ENCODE measurements around the gene PCDHGA3. TPM values are rescaled to one million over a fixed set of nuclear protein-coding genes. Genes with fewer than 3 reads are reported as not detected.

PCDHGA3 gene
- total and polyA plus RNA-seq, 2 of the 13 experiments (the other 11 are each of a cell fraction or from before 2014, with no cell fraction given): 0.05 TPM; not detected in 1

DNA sequence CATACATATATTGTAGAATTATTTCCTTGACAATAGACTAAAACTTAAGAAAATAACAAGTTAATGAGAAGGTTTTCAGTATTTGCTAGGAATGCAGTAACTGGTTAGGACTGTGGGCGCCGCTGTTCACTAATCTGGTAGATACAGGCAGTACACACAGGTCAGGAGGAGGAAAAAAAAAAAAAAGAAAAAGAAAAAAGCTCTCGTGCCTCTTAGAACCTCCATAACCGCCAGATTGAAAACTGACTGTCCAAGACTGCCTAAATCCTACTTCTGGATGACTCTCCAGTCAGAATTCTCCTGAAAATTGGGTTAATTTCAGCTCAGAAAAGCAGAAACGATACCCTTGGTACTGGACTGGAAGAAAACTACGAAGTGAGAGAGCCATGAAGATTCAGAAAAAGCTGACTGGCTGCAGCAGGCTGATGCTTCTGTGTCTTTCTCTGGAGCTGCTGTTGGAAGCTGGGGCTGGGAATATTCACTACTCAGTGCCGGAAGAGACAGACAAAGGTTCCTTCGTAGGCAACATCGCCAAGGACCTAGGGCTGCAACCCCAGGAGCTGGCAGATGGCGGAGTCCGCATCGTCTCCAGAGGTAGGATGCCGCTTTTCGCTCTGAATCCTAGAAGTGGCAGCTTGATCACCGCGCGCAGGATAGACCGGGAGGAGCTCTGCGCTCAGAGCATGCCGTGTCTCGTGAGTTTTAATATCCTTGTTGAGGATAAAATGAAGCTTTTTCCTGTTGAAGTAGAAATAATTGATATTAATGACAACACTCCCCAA, 13.1 kb upstream of the PCDHGA3 start, which contains the start of gene PCDHGA1:
PCDHGA1 (plus strand) TSS at position 216 of the 782 bp plus-strand sequence.
- intact Hi-C loops (cut with micrococcal nuclease; ENCODE audit: unreplicated experiment): no loop called here
- POLR2A ChIA-PET: interaction anchor here (0.7 to 1.6 kb wide), 3 partner anchors 10 to 967 kb away, joined by 3 to 22 read pairs (median 5); partner anchors contain the start of gene TAF7
- TF ChIP-seq CCDC6 (CRISPR knock-in tag; IDR thresholded peaks at IDR 0.05) (no peak), PHF5A (CRISPR knock-in tag; IDR thresholded peaks at IDR 0.05; ENCODE audit: low read depth, unreplicated experiment) (no peak), ZNF737 (CRISPR knock-in tag; IDR thresholded peaks at IDR 0.05; ENCODE audit: borderline replicate concordance) (no peak), TEAD3 (CRISPR knock-in tag; optimal IDR thresholded peaks at IDR 0.05; ENCODE audit: borderline replicate concordance) (no peak), HDAC2 (CRISPR knock-in tag; IDR thresholded peaks at IDR 0.05) (no peak), ZMYM3 (CRISPR knock-in tag; IDR thresholded peaks at IDR 0.05) (no peak), CBX1 (IDR thresholded peaks at IDR 0.05; ENCODE audit: low read depth) (peak; percentile 23), ATM (IDR thresholded peaks at IDR 0.05; ENCODE audit: borderline replicate concordance) (no peak), YEATS4 (CRISPR knock-in tag; IDR thresholded peaks at IDR 0.05; ENCODE audit: borderline replicate concordance) (no peak), SP140L (CRISPR knock-in tag; IDR thresholded peaks at IDR 0.05; ENCODE audit: borderline replicate concordance) (no peak), ZNF790 (CRISPR knock-in tag; IDR thresholded peaks at IDR 0.05; ENCODE audit: borderline replicate concordance) (no peak), CCAR2 (optimal IDR thresholded peaks at IDR 0.05; ENCODE audit: low read depth, low read length) (no peak), SMAD1 (CRISPR knock-in tag; IDR thresholded peaks at IDR 0.05; ENCODE audit: borderline replicate concordance, low read depth) (no peak), ZNF556 (CRISPR knock-in tag; IDR thresholded peaks at IDR 0.05; ENCODE audit: borderline replicate concordance) (peak; percentile 21; the same call in 1 of the 2 replicates), WIZ (CRISPR knock-in tag; IDR thresholded peaks at IDR 0.05) (no peak), MIER3 (CRISPR knock-in tag; IDR thresholded peaks at IDR 0.05; ENCODE audit: borderline replicate concordance) (no peak)
- TF ChIP-seq, protein P1, sequence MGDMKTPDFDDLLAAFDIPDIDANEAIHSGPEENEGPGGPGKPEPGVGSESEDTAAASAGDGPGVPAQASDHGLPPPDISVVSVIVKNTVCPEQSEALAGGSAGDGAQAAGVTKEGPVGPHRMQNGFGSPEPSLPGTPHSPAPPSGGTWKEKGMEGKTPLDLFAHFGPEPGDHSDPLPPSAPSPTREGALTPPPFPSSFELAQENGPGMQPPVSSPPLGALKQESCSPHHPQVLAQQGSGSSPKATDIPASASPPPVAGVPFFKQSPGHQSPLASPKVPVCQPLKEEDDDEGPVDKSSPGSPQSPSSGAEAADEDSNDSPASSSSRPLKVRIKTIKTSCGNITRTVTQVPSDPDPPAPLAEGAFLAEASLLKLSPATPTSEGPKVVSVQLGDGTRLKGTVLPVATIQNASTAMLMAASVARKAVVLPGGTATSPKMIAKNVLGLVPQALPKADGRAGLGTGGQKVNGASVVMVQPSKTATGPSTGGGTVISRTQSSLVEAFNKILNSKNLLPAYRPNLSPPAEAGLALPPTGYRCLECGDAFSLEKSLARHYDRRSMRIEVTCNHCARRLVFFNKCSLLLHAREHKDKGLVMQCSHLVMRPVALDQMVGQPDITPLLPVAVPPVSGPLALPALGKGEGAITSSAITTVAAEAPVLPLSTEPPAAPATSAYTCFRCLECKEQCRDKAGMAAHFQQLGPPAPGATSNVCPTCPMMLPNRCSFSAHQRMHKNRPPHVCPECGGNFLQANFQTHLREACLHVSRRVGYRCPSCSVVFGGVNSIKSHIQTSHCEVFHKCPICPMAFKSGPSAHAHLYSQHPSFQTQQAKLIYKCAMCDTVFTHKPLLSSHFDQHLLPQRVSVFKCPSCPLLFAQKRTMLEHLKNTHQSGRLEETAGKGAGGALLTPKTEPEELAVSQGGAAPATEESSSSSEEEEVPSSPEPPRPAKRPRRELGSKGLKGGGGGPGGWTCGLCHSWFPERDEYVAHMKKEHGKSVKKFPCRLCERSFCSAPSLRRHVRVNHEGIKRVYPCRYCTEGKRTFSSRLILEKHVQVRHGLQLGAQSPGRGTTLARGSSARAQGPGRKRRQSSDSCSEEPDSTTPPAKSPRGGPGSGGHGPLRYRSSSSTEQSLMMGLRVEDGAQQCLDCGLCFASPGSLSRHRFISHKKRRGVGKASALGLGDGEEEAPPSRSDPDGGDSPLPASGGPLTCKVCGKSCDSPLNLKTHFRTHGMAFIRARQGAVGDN (CRISPR knock-in tag; IDR thresholded peaks at IDR 0.05): peak; percentile 33
- TF ChIP-seq, protein P2, sequence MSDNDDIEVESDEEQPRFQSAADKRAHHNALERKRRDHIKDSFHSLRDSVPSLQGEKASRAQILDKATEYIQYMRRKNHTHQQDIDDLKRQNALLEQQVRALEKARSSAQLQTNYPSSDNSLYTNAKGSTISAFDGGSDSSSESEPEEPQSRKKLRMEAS (IDR thresholded peaks at IDR 0.05): peak; percentile 49; the same call in 1 of the 2 replicates

More for the DNA sequence above, 13.1 kb upstream of the PCDHGA3 start, which contains the start of gene PCDHGA1:
- in situ Hi-C loops (cut with HindIII; ENCODE audit: extremely low pct_ligation_motif_present, low pct_unique_long_range_greater_than_20kb): no loop called here
- Histone ChIP-seq H3K27ac (ENCODE audit: extremely low read length, insufficient read depth, low read length) (no peak within 1 kb of the TSS), H3K9me3 (ENCODE audit: low read length) (0 out of 2 replicates have a peak, but pooled peaks cover 4% of the 10 kb centered on the region), H3K9ac (ENCODE audit: insufficient read depth, low read depth, low read length) (peak within 1 kb of the TSS; percentile 68), H3K36me3 (replicated peaks in 1 of 2; ENCODE audit: control insufficient read depth in 1 of 2, insufficient read depth in 2 of 2, low read length in 2 of 2) (no peaks in the 10 kb centered on the region), H3K4me3 (replicated peaks in 1 of 3; ENCODE audit: insufficient read depth in 1 of 3, low read depth in 2 of 3, low read length in 3 of 3) (peak within 1 kb of the TSS; percentile 61 to 71 (median 61)), H4K20me1 (ENCODE audit: insufficient read depth, low read length) (no peaks in the 10 kb centered on the region), H2AFZ (ENCODE audit: low read length) (peak within 1 kb of the TSS; percentile 100), H3K4me1 (ENCODE audit: insufficient read depth, low read length) (peaks cover 15% of the 10 kb centered on the region), H3K27me3 (ENCODE audit: control insufficient read depth in 1 of 2, insufficient read depth in 2 of 2, low read length in 2 of 2) (peaks cover 0 to 15% of the 10 kb centered on the region in 2 experiments; a peak in 2 of 5 replicates), H3K4me2 (ENCODE audit: low read depth, low read length) (peak within 1 kb of the TSS; percentile 97), H3K79me2 (ENCODE audit: insufficient read depth, low read length) (no peaks in the 10 kb centered on the region)
- FAIRE-seq: peak; percentile 78
- CTCF ChIA-PET (ENCODE audit: low intra/inter-chr PET ratio, low total read pairs): interaction anchor here (0.7 to 1.2 kb wide), 2 partner anchors 194 to 227 kb away, joined by 3 to 4 read pairs; no protein-coding TSS in a partner anchor
- WGBS (ENCODE audit: low lambda C conversion rate): 10% methylated on average over 14 of the region's 21 CpGs
- peak; percentile 92 for ATAC-seq
- BruUV-seq (replicated peaks): no TSS peak
- peak; percentile 51 for DNase-seq (ENCODE audit: low spot score)

Measured in HepG2 (cell line).